Measurements from ENCODE around the gene TRAPPC1.

GRCh38 chr17:7915611-7916384 lies 15.9 kb downstream of the TRAPPC1 start, which contains the start of gene RNF227:
- no peak for TF ChIP-seq GABPA (IDR thresholded peaks at IDR 0.05; ENCODE audit: low read depth)
- TF ChIP-seq POLR2AphosphoS5 (IDR thresholded peaks at IDR 0.05; ENCODE audit: low read length), result no peak
- no peak for TF ChIP-seq STAT1 (conservative IDR thresholded peaks at IDR 0.05)
- TF ChIP-seq MLLT1 (IDR thresholded peaks at IDR 0.05), result peak; percentile 28; the same call in 1 of the 2 replicates

Measured in GM12878 (cell line).